ENCODE results near the gene MUCL1.

MUCL1 gene, protein sequence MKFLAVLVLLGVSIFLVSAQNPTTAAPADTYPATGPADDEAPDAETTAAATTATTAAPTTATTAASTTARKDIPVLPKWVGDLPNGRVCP

DNA sequence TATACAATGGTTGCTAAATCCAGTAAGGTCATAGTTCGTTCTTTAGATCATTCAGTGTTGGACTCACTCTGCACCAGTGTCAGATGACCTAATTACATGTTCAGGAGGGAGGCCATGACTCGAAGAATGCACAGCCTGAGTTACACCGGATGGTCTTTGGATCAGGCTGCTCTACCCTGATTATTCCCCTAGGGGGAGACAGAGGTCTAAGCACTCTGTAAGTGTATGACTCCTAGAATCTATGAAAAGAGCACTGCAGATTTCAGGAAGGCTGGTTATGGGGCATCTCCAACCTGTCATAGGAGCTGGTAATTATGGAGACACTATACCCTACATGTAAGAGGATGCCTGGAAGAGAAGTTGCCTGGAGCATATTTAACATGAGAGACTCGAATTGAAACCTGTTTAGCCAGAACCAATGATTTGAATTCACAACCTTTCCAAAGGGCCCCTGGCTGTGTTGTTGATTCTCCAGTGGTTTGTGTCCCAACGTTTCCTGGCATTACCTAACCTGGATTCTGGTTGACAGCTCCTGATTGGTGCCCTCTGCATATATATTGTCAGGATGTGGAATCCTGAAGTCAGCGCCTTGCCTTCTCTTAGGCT lies at the start of gene MUCL1:
Gene MUCL1, plus strand, starts transcription at position 584 of the 606 bp plus-strand sequence. CDS start 67 bp downstream, outside the sequence.
- Mint-ChIP-seq H3K9me3 (no peaks in the 10 kb centered on the region), H3K4me1 (ENCODE audit: low read depth) (peaks cover 11% of the 10 kb centered on the region), H3K27me3 (ENCODE audit: low read depth) (no peaks in the 10 kb centered on the region), H3K36me3 (ENCODE audit: low read depth) (no peaks in the 10 kb centered on the region), H3K4me3 (no peak within 1 kb of the TSS), H3K27ac (no peak within 1 kb of the TSS)
- peak; percentile 69 for DNase-seq (ENCODE audit: low spot score)

DNA sequence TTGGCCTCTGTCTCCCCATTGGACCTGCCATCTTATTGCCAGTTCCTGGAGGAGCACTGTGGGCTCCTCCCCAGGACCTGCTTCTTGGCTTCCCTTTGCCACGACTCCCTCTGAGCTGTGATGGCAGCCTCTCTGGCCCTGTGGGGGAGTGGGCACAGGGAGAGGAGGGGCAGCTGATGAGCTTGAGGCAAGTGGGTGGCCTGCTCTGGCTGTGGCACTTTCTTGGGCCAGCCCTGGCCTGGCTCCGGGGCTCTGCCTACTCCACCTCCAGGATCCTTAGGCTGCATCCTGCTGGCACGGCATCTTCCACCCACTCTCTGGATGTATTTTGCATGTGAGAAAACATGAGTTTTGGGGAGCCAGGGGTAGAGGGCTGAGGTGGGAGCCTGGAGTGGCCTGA lies 32.6 kb upstream of the MUCL1 start:
- H3K4me1 Mint-ChIP-seq (ENCODE audit: low read depth), result no peaks in the 10 kb centered on the region
- no peak overlapping the region for H3K4me3 Mint-ChIP-seq
- no peaks in the 10 kb centered on the region for H3K36me3 Mint-ChIP-seq (ENCODE audit: low read depth)
- DNase-seq (ENCODE audit: low spot score), result no peak
- no peaks in the 10 kb centered on the region for H3K27me3 Mint-ChIP-seq (ENCODE audit: low read depth)
- no peaks in the 10 kb centered on the region for H3K9me3 Mint-ChIP-seq
- no peak overlapping the region for H3K27ac Mint-ChIP-seq

DNA sequence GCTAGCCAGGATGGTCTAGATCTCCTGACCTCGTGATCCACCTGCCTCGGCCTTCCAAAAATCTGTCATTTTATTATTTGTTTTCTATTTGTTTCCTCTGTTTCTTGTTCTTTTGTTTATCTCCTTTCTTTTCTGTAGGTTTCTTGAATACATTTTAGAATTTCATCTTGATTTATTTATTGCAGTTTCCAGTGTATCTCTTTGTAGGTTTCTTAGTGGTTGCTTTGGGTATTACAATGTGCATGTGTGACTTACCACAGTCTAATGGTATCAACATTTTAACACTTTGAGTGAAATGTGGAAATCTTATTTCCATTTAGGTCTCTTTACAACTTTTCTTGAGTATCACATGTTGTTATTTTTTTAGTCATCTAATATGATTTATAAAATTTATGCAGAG lies 29.9 kb upstream of the MUCL1 start:
- H3K9me3 Mint-ChIP-seq, result no peaks in the 10 kb centered on the region
- no peaks in the 10 kb centered on the region for H3K4me1 Mint-ChIP-seq (ENCODE audit: low read depth)
- H3K36me3 Mint-ChIP-seq (ENCODE audit: low read depth), result no peaks in the 10 kb centered on the region
- H3K4me3 Mint-ChIP-seq, result no peak overlapping the region
- H3K27ac Mint-ChIP-seq, result no peak overlapping the region
- DNase-seq (ENCODE audit: low spot score), result no peak
- no peaks in the 10 kb centered on the region for H3K27me3 Mint-ChIP-seq (ENCODE audit: low read depth)

DNA sequence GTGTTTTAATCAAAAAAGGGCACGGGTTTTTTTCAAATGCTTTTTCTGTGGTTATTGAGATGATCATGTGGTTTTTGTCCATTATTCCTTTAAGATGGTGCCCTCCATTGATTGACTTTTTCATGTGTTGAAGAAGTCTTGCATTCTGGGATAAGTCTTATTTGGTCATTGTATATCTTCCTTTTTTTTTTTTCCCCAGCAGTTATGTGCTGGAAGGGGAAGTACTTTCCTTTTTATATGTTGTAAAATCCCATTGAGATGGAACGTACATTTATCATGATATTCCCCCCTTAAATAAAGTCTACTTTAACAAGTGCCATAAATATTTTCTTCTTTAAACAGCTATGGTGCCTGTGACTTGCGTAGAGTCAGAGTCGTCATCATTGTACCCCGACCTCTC lies 24.8 kb upstream of the MUCL1 start:
- Mint-ChIP-seq H3K27me3 (ENCODE audit: low read depth) (no peaks in the 10 kb centered on the region), H3K4me3 (no peak overlapping the region), H3K9me3 (no peaks in the 10 kb centered on the region), H3K4me1 (ENCODE audit: low read depth) (no peaks in the 10 kb centered on the region), H3K27ac (no peak overlapping the region), H3K36me3 (ENCODE audit: low read depth) (no peaks in the 10 kb centered on the region)
- DNase-seq (ENCODE audit: low spot score), result no peak

DNA sequence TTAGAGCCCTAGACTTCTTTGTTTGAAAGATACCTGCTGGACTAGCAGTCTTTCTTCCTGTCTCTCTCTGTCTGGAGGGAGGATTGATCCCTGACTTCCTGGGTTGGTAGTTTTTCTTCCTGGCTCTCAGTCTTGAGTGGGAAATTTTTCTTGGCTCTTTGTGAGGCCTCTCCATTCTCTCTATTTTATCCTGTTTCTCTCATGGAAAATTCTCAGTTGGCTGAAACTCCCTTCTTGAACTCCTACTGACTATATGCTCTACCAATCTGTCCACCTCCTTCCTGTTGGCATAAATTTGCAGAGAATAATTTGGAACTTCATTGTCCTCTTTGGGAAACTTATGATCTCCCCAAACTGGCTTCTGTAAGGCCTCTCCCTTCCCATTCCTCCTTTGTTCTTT lies 24.1 kb upstream of the MUCL1 start:
- Mint-ChIP-seq H3K36me3 (ENCODE audit: low read depth) (no peaks in the 10 kb centered on the region), H3K27ac (no peak overlapping the region), H3K4me3 (no peak overlapping the region), H3K27me3 (ENCODE audit: low read depth) (no peaks in the 10 kb centered on the region), H3K9me3 (no peaks in the 10 kb centered on the region), H3K4me1 (ENCODE audit: low read depth) (no peaks in the 10 kb centered on the region)
- no peak for DNase-seq (ENCODE audit: low spot score)

DNA sequence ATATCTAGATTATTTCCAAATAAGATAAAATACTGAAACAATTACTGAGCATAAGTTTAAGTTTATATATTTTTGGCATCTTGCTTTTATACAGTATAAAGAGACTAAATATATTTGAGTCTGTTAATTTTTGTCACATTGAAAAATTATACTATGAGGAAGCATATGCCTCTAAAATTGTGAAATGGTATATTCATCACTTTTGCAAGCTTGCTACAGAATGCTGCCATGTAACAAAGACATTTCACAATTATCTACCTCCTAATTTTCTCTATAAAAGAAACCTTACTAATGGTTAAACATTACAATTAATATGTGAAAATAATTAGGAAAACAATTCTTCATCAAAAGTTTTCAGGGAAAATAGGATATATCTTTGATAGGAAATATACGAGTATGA lies 22.7 kb upstream of the MUCL1 start:
- H3K4me1 Mint-ChIP-seq (ENCODE audit: low read depth), result no peaks in the 10 kb centered on the region
- DNase-seq (ENCODE audit: low spot score), result no peak
- no peak overlapping the region for H3K27ac Mint-ChIP-seq
- H3K4me3 Mint-ChIP-seq, result no peak overlapping the region
- H3K36me3 Mint-ChIP-seq (ENCODE audit: low read depth), result no peaks in the 10 kb centered on the region
- no peaks in the 10 kb centered on the region for H3K27me3 Mint-ChIP-seq (ENCODE audit: low read depth)
- no peaks in the 10 kb centered on the region for H3K9me3 Mint-ChIP-seq

DNA sequence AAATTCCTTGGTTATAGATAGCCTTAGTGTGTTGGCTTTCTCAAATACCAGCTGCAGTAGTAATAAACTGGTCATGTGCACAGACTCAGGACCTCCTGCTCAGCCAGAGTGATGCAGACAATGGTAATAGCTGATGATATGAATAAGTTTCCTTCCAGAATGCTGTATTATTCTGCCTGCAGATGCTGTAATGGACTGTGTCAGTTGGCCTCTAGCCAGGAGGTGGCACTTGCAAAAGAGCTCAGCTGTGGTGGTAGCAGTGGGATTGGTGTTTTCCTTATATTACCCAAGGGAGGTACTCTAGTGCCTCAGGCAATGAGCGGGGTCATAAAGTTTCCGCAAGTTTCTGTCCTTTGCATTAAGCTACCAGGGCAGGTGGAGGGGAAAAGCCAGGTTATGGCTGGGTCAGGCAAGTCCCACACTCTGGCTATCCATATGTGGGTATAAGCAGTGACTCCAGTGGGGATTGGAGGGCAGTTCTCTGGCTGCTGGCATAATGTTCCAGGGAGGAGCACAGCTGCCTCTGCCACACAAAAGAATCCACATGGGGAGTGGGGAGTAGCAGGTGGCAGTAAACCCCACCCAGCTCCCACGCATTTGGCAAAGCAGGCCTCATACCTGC lies 14.0 kb upstream of the MUCL1 start:
- Mint-ChIP-seq H3K36me3 (ENCODE audit: low read depth) (no peaks in the 10 kb centered on the region), H3K4me1 (ENCODE audit: low read depth) (peaks cover 2% of the 10 kb centered on the region), H3K4me3 (no peak overlapping the region), H3K27ac (no peak overlapping the region), H3K9me3 (peaks cover 6% of the 10 kb centered on the region), H3K27me3 (ENCODE audit: low read depth) (peaks cover 11% of the 10 kb centered on the region)
- no peak for DNase-seq (ENCODE audit: low spot score)

DNA sequence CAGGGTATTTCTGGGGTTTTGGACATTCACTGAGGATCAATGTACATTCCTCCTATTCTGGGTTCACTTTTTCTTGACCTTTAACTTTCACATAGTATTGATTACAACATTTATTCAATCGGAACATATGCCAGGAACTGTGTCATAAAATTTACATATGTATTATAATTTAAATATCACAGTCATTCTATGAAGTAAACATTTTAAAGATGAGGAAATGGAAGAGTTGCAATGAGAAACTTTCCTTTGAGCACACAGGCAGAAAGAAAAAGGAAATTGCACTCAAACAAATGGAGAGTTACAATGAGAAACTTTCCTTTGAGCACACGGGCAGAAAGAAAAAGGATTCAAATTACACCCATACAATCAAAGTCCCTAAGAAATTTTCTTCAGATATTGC lies 3.1 kb downstream of the MUCL1 start:
- no peak overlapping the region for H3K4me3 Mint-ChIP-seq

DNA sequence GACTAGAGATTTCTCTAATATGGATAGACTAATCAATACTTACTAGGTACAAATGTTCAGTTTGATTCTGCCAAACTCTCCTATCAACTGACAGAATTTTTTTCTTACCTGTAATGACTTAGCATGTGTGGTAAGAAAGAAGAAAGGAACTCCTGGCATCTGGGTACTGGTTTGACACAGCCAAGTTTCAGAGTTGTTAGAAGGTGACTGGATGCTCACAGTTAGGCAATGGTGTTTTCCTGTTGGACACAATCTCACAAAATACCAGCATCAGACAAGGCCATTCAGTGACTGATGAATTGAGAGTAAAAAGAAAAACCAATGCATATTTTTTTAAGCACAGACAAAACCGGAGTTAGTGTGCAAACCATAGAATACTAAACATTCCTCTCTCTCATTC lies 4.2 kb downstream of the MUCL1 start:
- Mint-ChIP-seq H3K4me1 (ENCODE audit: low read depth) (peaks cover 16% of the 10 kb centered on the region), H3K9me3 (no peaks in the 10 kb centered on the region), H3K36me3 (ENCODE audit: low read depth) (no peaks in the 10 kb centered on the region), H3K4me3 (no peak overlapping the region), H3K27me3 (ENCODE audit: low read depth) (peaks cover 8% of the 10 kb centered on the region), H3K27ac (no peak overlapping the region)
- no peak for DNase-seq (ENCODE audit: low spot score)

More for the DNA sequence above, 3.1 kb downstream of the MUCL1 start:
- Mint-ChIP-seq H3K4me1 (ENCODE audit: low read depth) (peaks cover 14% of the 10 kb centered on the region), H3K27me3 (ENCODE audit: low read depth) (peaks cover 2% of the 10 kb centered on the region), H3K36me3 (ENCODE audit: low read depth) (no peaks in the 10 kb centered on the region), H3K9me3 (no peaks in the 10 kb centered on the region), H3K27ac (no peak overlapping the region)
- DNase-seq (ENCODE audit: low spot score), result no peak

DNA sequence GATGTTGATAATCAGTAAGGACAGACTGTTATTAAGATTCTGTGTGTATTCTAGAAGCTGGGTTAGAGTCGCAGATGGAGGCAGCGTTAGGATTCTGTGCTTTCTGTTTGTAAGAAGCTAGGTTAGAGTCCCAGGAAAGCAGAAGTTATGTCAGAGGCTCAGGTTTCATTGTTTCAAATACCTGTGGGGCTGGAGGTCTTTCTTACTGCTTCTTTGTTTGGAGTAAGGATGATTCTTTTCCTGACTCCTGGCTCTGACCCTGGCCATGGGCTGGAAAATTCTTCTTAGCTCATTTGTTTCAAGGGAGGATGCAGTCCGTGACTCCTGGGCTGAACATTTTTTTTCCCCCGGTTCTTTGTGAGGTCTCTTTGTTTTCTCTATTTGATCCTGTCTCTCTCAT lies 5.2 kb downstream of the MUCL1 start:
- Mint-ChIP-seq H3K27ac (no peak overlapping the region), H3K36me3 (ENCODE audit: low read depth) (no peaks in the 10 kb centered on the region), H3K27me3 (ENCODE audit: low read depth) (peaks cover 14% of the 10 kb centered on the region), H3K4me3 (no peak overlapping the region), H3K4me1 (ENCODE audit: low read depth) (peaks cover 13% of the 10 kb centered on the region), H3K9me3 (no peaks in the 10 kb centered on the region)
- DNase-seq (ENCODE audit: low spot score), result no peak

DNA sequence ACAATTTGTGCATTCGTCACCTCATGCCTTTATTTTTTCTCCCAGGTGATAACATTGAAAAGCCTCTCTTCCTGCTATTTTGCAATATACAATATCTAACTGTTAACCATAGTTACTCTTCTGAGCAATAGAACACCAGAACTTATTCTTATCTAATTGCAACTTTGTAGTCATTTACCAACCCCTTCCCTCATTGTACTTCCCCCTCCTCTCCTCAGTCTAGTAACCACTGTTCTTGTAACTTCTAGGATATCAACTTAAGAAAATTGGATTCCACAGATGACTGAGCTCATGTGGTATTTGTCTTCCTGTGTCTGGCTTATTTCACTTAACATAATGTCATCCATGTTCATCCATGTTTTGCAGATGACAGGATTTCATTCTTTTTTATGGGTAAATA lies 7.6 kb downstream of the MUCL1 start:
- Mint-ChIP-seq H3K27me3 (ENCODE audit: low read depth) (peaks cover 19% of the 10 kb centered on the region), H3K4me1 (ENCODE audit: low read depth) (peaks cover 5% of the 10 kb centered on the region), H3K27ac (no peak overlapping the region), H3K4me3 (no peak overlapping the region), H3K36me3 (ENCODE audit: low read depth) (no peaks in the 10 kb centered on the region), H3K9me3 (no peaks in the 10 kb centered on the region)
- no peak for DNase-seq (ENCODE audit: low spot score)

DNA sequence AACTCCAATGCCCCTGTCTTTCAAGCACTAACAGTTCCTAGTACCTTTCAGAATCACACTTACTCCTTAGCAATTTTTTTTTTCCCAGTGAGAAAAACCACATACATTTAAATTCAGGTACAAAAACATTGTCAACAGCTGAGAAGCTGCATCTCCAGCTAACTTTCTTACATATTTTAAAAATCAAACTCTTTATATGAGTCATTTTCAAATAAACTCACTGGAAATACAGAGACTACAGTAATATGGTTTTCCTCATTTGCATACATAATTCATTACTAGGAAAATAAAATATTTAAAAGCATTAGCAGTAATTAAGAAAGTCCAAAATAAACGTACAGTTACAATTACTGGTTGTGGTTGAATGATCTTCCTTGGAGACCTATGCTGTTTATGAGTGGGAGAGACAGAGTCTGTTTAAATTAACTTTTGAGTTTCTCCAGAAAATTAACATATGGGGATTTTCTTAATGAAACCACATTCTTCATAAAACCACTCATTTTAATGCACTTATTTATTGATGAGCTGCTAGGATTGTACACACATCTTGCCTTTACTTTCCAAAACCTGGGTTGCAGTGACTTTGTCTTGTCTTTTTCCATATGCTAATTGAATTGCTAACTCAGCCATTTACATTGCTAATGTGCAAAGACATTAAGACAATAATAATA lies 9.8 kb downstream of the MUCL1 start:
- no peak for DNase-seq (ENCODE audit: low spot score)
- no peak overlapping the region for H3K4me3 Mint-ChIP-seq
- H3K27me3 Mint-ChIP-seq (ENCODE audit: low read depth), result peaks cover 33% of the 10 kb centered on the region
- H3K36me3 Mint-ChIP-seq (ENCODE audit: low read depth), result no peaks in the 10 kb centered on the region
- no peak overlapping the region for H3K27ac Mint-ChIP-seq
- peaks cover 5% of the 10 kb centered on the region for H3K4me1 Mint-ChIP-seq (ENCODE audit: low read depth)
- no peaks in the 10 kb centered on the region for H3K9me3 Mint-ChIP-seq

DNA sequence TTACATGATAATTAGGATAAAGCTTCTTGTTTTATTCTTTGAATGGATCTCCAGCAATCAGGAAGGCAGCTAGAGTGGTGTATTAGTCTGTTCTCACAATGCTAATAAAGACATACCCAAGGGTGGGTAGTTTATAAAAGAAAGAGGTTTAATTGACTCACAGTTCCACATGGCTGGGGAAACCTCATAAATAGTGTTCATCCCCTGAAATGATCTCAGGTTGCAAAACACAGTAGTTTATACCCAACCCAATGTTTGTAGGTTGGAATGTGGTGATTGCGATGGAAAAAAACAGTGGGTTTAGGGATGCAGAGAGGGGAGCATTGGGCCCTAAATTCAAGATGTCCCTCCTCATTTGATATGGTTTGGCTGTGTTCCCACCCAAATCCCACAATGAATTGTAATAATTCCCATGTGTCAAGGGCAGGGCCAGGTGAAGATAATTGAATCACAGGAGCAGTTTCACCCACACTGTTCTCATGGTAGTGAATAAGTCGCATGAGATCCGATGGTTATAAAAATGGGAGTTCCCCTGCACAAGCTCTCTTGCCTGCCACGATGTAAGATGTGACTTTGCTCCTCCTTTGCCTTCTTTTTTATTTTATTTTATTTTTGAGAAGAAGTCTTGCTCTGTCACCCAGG lies 11.5 kb downstream of the MUCL1 start:
- no peaks in the 10 kb centered on the region for H3K36me3 Mint-ChIP-seq (ENCODE audit: low read depth)
- H3K27me3 Mint-ChIP-seq (ENCODE audit: low read depth), result peaks cover 37% of the 10 kb centered on the region
- no peak overlapping the region for H3K4me3 Mint-ChIP-seq
- no peak overlapping the region for H3K27ac Mint-ChIP-seq
- no peaks in the 10 kb centered on the region for H3K9me3 Mint-ChIP-seq
- DNase-seq (ENCODE audit: low spot score), result no peak
- peaks cover 5% of the 10 kb centered on the region for H3K4me1 Mint-ChIP-seq (ENCODE audit: low read depth)

DNA sequence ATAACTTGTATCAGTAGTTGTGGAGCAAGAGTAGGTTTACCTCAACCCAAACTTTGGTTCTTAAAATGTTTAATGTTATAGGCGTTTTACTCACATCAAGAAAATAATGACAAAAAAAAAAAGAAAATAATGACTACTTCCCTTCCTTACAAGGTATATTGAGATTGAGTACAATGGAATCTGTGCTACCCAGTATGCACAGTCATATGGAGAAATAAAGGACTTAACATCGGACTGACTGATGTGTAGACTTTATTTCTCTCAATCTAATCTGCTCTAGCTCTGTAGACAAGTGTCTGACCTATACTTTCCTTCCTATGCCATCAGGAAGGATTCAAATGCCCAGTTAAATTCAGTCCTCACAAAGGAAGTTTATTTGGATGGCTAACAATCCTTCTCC lies 14.4 kb downstream of the MUCL1 start:
- Mint-ChIP-seq H3K9me3 (no peaks in the 10 kb centered on the region), H3K27ac (no peak overlapping the region), H3K4me1 (ENCODE audit: low read depth) (no peaks in the 10 kb centered on the region), H3K36me3 (ENCODE audit: low read depth) (no peaks in the 10 kb centered on the region), H3K27me3 (ENCODE audit: low read depth) (peaks cover 33% of the 10 kb centered on the region), H3K4me3 (no peak overlapping the region)
- DNase-seq (ENCODE audit: low spot score), result no peak

All from T-helper 2 cell treated with Interferon-gamma antibody and Interleukin-4, amounts not matched to agents 5 μg/mL and 100 μg/mL, for 36 hours (primary cell).